CD4-positive, alpha-beta T cell treated with Interleukin-6 at 100 ng/mL for 8 hours (primary cell): ENCODE data around the gene TNFAIP8.

ENCODE experiments used
- DNase-seq: peaks from one replicate; pipeline ENCODE4 v3.0.0-alpha.2; 2020; ENCODE audit warnings: mixed read lengths, low spot score

Gene TNFAIP8

GRCh38 chr5:119346394-119346793, 9.4 kb upstream of the TNFAIP8 start:
- no peak for DNase-seq

GRCh38 chr5:119347574-119347973, 8.2 kb upstream of the TNFAIP8 start:
- no peak for DNase-seq

- no peak for DNase-seq
Measured at GRCh38 chr5:119347991-119348390, 7.8 kb upstream of the TNFAIP8 start.

- DNase-seq, result no peak
Measured at GRCh38 chr5:119353213-119353612, 2.6 kb upstream of the TNFAIP8 start.

- DNase-seq, result no peak
Measured at GRCh38 chr5:119353686-119354366, 2.0 kb upstream of the TNFAIP8 start.

GRCh38 chr5:119354537-119355243, 1.1 kb upstream of the TNFAIP8 start:
- no peak for DNase-seq

- DNase-seq, result peak; percentile 40
Measured at GRCh38 chr5:119355244-119355638, 578 bp upstream of the TNFAIP8 start.

- no peak for DNase-seq
Measured at GRCh38 chr5:119356612-119357188, 881 bp downstream of the TNFAIP8 start.

GRCh38 chr5:119357270-119357669, 1.5 kb downstream of the TNFAIP8 start:
- no peak for DNase-seq

GRCh38 chr5:119357808-119358529, 2.1 kb downstream of the TNFAIP8 start:
- DNase-seq, result no peak

- no peak for DNase-seq
Measured at GRCh38 chr5:119358530-119358900, 2.7 kb downstream of the TNFAIP8 start.

GRCh38 chr5:119358901-119359603, 3.2 kb downstream of the TNFAIP8 start:
- DNase-seq, result no peak

GRCh38 chr5:119359737-119360413, 4.1 kb downstream of the TNFAIP8 start:
- no peak for DNase-seq

- DNase-seq, result no peak
Measured at GRCh38 chr5:119360905-119361593, 5.2 kb downstream of the TNFAIP8 start.

- no peak for DNase-seq
Measured at GRCh38 chr5:119361594-119362125, 5.8 kb downstream of the TNFAIP8 start.

GRCh38 chr5:119362714-119363113, 6.9 kb downstream of the TNFAIP8 start:
- DNase-seq, result no peak

- DNase-seq, result no peak
Measured at GRCh38 chr5:119363271-119363670, 7.5 kb downstream of the TNFAIP8 start.

GRCh38 chr5:119363936-119364335, 8.1 kb downstream of the TNFAIP8 start:
- DNase-seq, result no peak

- DNase-seq, result no peak
Measured at GRCh38 chr5:119365847-119366539, 10.2 kb downstream of the TNFAIP8 start.

GRCh38 chr5:119366540-119366881, 10.7 kb downstream of the TNFAIP8 start:
- no peak for DNase-seq
